ENCODE measurements around the gene KCNIP3. TPM values are rescaled to one million over a fixed set of nuclear protein-coding genes. Genes with fewer than 3 reads are reported as not detected.

Gene KCNIP3
- total RNA-seq, 1 experiment from 2014 or later, result 19.1 TPM

DNA sequence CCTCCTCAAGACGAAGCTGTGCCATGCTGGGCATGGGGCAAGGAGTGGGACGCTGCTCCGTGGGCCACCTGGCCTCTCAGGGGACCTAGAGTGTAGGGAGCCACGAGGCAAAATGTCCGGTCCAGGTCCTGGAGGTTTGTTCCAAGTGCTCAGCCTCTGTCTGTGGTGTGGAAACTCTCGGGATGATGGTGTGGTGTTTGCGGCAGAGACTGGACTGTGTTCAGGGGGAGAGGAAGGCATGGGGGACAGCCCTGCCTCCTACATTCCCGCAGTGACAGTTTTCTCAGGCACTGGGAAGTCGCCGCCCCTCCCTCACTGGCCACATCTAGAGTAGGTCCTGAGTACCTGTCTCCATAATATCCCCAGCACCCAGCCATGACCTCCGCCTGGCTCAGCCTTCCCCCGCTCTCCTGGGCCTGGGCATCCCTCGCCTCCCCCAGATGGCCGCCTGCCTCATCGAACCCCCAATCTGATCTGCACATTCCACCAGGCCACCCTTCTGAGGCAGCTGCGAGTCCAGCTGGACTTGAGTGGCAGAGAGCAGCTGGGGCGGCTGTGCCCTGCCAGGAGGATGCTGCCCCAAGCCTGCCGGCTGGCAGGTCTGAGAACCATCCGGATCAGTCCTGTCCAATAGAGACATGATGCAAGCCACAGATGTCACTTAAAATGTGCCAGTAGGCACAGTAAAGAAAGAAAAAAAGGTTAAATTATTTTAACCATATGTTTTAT lies 6.2 kb downstream of the KCNIP3 start:
- no peaks in the 10 kb centered on the region for H3K9me2 ChIP-seq (replicated peaks; ENCODE audit: low read length)
- POLR2A ChIA-PET (ENCODE audit: unreplicated experiment), result no interaction called here
- no peak overlapping the region for H2AFZ ChIP-seq (ENCODE audit: low read length)
- H3K79me2 ChIP-seq (ENCODE audit: low read length), result no peaks in the 10 kb centered on the region
- H3K4me3 ChIP-seq (ENCODE audit: low read length), result no peak overlapping the region
- TF ChIP-seq, protein P1, sequence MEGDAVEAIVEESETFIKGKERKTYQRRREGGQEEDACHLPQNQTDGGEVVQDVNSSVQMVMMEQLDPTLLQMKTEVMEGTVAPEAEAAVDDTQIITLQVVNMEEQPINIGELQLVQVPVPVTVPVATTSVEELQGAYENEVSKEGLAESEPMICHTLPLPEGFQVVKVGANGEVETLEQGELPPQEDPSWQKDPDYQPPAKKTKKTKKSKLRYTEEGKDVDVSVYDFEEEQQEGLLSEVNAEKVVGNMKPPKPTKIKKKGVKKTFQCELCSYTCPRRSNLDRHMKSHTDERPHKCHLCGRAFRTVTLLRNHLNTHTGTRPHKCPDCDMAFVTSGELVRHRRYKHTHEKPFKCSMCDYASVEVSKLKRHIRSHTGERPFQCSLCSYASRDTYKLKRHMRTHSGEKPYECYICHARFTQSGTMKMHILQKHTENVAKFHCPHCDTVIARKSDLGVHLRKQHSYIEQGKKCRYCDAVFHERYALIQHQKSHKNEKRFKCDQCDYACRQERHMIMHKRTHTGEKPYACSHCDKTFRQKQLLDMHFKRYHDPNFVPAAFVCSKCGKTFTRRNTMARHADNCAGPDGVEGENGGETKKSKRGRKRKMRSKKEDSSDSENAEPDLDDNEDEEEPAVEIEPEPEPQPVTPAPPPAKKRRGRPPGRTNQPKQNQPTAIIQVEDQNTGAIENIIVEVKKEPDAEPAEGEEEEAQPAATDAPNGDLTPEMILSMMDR (conservative IDR thresholded peaks at IDR 0.05; ENCODE audit: low read depth, low read length), result no peak
- TF ChIP-seq EZH2phosphoT487 (IDR thresholded peaks at IDR 0.05; ENCODE audit: borderline replicate concordance, low read length) (no peak), EZH2 (IDR thresholded peaks at IDR 0.05; ENCODE audit: low read length, unreplicated experiment) (no peak)
- H3K4me2 ChIP-seq (ENCODE audit: low read length), result no peak overlapping the region
- H3K27ac ChIP-seq (ENCODE audit: low read length), result no peak overlapping the region
- no peaks in the 10 kb centered on the region for H3K36me3 ChIP-seq (ENCODE audit: low read depth, low read length)
- ATAC-seq (no peak), DNase-seq (no peak)
- H4K20me1 ChIP-seq (ENCODE audit: low read length), result no peaks in the 10 kb centered on the region
- CTCF ChIA-PET, result no interaction called here
- H3K4me1 ChIP-seq (ENCODE audit: insufficient read depth, low read length), result peaks cover 20% of the 10 kb centered on the region
- no TSS peak for BruUV-seq (replicated peaks)
- H3F3A ChIP-seq (ENCODE audit: low read length, unreplicated experiment), result no peaks in the 10 kb centered on the region
- H3K27me3 ChIP-seq (ENCODE audit: low read length), result no peaks in the 10 kb centered on the region
- H3K9ac ChIP-seq (ENCODE audit: low read length), result no peak overlapping the region
- H3K9me3 ChIP-seq (ENCODE audit: low read length), result no peaks in the 10 kb centered on the region
- intact Hi-C loops (cut with micrococcal nuclease), result no loop called here

GRCh38 chr2:95305380-95306061 lies 8.4 kb downstream of the KCNIP3 start:
- Histone ChIP-seq H3K4me3 (ENCODE audit: low read length) (no peak overlapping the region), H3F3A (ENCODE audit: low read length, unreplicated experiment) (no peaks in the 10 kb centered on the region), H3K27ac (ENCODE audit: low read length) (peak overlapping the region; percentile 52), H2AFZ (ENCODE audit: low read length) (peak overlapping the region; percentile 4; the same call in 1 of the 2 replicates), H3K9me2 (replicated peaks; ENCODE audit: low read length) (no peaks in the 10 kb centered on the region), H3K27me3 (ENCODE audit: low read length) (no peaks in the 10 kb centered on the region), H3K79me2 (ENCODE audit: low read length) (no peaks in the 10 kb centered on the region), H3K9ac (ENCODE audit: low read length) (no peak overlapping the region), H3K4me1 (ENCODE audit: insufficient read depth, low read length) (peaks cover 20% of the 10 kb centered on the region), H4K20me1 (ENCODE audit: low read length) (no peaks in the 10 kb centered on the region), H3K4me2 (ENCODE audit: low read length) (peak overlapping the region; percentile 51), H3K9me3 (ENCODE audit: low read length) (no peaks in the 10 kb centered on the region), H3K36me3 (ENCODE audit: low read depth, low read length) (no peaks in the 10 kb centered on the region)
- ATAC-seq, result peak; percentile 73
- ChIA-PET POLR2A (ENCODE audit: unreplicated experiment) (no interaction called here), CTCF (interaction anchor here (0.6 to 0.9 kb wide), 3 partner anchors 10 to 81 kb away, joined by 3 read pairs; no protein-coding TSS in a partner anchor)
- intact Hi-C loops (cut with micrococcal nuclease), result no loop called here
- TF ChIP-seq, protein P1 (conservative IDR thresholded peaks at IDR 0.05; ENCODE audit: low read depth, low read length), result no peak
- TF ChIP-seq EZH2phosphoT487 (IDR thresholded peaks at IDR 0.05; ENCODE audit: borderline replicate concordance, low read length) (no peak), EZH2 (IDR thresholded peaks at IDR 0.05; ENCODE audit: low read length, unreplicated experiment) (no peak)
- no TSS peak for BruUV-seq (replicated peaks)
- DNase-seq, result peak; percentile 80
